Gastrocnemius medialis (tissue), 4 donors: ENCODE results near the gene CCNB3.

ENCODE experiments used
- POLR2A ChIP-seq, 2 donors: fragments of 450-650 bp; IDR thresholded peaks; one replicate each; pipeline ENCODE4 v1.6.1; 2017; ENCODE audit warnings: antibody characterized with exemption in 2 of 2, mild to moderate bottlenecking in 2 of 2, moderate library complexity in 2 of 2
- TF ChIP-seq, protein P1 (sequence below), 5 experiments: fragments of 450-650 bp in 3 of 5; fragments of 200-600 bp in 2 of 5; sonication (generic) in 2 of 5; IDR thresholded peaks in 4 of 5; conservative IDR thresholded peaks in 1 of 5; 1 replicate in 4 of 5; 2 replicates in 1 of 5; pipeline ENCODE4 v1.5.1; 2016 to 2019; ENCODE audit warnings: antibody characterized with exemption in 5 of 5, mild to moderate bottlenecking in 3 of 5, moderate library complexity in 3 of 5

DNA sequence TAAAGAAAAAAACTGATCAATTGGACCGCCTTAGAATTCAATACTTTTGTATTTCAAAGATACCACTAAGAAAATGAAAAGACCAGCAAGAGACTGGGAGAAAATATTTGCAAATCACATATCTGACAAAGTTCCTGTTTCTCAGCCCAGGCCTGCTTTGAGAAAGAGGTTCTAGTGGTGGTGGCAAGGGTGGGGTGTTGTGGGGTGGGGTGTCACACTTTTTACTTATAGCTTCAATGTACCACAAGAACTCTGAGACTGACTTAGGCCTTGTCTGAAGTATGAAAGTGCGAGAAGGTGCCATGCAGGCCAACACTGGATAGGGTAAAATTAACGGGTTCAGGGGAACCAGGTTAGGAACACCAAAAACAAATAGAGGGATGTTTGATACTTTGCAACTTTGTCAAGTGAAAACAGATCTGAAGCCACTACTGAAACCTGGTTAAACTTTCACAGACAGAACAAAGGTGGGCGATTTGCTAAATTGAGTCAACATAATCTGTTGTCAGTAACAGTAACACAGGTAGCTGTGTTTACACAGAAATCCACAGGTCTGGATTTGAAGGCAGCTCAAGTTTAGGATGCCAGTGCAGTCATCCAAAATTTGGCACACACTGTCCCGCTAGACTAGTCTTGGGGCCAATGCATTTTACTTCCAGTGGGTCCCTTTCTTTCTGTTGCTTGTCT lies 177.3 kb downstream of the CCNB3 start:
- TF ChIP-seq, protein P1, sequence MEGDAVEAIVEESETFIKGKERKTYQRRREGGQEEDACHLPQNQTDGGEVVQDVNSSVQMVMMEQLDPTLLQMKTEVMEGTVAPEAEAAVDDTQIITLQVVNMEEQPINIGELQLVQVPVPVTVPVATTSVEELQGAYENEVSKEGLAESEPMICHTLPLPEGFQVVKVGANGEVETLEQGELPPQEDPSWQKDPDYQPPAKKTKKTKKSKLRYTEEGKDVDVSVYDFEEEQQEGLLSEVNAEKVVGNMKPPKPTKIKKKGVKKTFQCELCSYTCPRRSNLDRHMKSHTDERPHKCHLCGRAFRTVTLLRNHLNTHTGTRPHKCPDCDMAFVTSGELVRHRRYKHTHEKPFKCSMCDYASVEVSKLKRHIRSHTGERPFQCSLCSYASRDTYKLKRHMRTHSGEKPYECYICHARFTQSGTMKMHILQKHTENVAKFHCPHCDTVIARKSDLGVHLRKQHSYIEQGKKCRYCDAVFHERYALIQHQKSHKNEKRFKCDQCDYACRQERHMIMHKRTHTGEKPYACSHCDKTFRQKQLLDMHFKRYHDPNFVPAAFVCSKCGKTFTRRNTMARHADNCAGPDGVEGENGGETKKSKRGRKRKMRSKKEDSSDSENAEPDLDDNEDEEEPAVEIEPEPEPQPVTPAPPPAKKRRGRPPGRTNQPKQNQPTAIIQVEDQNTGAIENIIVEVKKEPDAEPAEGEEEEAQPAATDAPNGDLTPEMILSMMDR (IDR thresholded peaks at IDR 0.05 in 4 of 5, conservative IDR thresholded peaks at IDR 0.05 in 1 of 5), result no peak
- TF ChIP-seq POLR2A (IDR thresholded peaks at IDR 0.05), result no peak
